Measurements from ENCODE around the gene DHX58.

Gene DHX58

DNA sequence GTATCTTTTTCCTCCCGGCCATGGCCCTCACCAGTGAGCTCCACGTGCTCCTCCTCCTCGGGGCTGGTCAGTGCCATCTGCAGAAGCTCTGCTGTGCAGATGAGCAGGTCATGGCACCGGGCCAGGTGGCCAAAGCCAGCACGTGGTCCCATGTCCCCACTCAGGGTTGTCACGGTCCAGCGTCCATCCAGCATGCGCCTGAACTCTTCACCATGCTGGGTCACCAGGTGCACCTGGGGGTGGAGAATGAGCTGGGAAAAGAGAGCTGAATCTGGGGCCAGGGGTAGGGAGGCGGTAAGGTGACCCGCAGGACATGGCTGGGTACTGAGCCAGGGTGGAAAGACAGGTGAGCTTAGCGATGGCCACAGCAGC is 1.3 kb downstream of the DHX58 start:
- Histone ChIP-seq H2AFZ (ENCODE audit: low read depth, low read length) (no peak overlapping the region), H3K4me2 (ENCODE audit: low read length) (no peak overlapping the region), H3K4me1 (ENCODE audit: low read length) (peaks cover 41% of the 10 kb centered on the region), H3K36me3 (replicated peaks; ENCODE audit: low read depth, low read length) (peaks cover 8% of the 10 kb centered on the region), H3K79me2 (ENCODE audit: low read length) (no peaks in the 10 kb centered on the region), H3K27me3 (ENCODE audit: low read depth, low read length) (no peaks in the 10 kb centered on the region), H4K20me1 (ENCODE audit: insufficient read depth, low read length) (no peaks in the 10 kb centered on the region), H3K9ac (ENCODE audit: low read length) (no peak overlapping the region), H3K9me3 (ENCODE audit: insufficient read depth, low read length) (no peaks in the 10 kb centered on the region), H3K4me3 (ENCODE audit: low read length) (no peak overlapping the region), H3K27ac (ENCODE audit: low read length) (no peak overlapping the region)
- no peak for TF ChIP-seq EZH2phosphoT487 (IDR thresholded peaks at IDR 0.05; ENCODE audit: low read depth)

DNA sequence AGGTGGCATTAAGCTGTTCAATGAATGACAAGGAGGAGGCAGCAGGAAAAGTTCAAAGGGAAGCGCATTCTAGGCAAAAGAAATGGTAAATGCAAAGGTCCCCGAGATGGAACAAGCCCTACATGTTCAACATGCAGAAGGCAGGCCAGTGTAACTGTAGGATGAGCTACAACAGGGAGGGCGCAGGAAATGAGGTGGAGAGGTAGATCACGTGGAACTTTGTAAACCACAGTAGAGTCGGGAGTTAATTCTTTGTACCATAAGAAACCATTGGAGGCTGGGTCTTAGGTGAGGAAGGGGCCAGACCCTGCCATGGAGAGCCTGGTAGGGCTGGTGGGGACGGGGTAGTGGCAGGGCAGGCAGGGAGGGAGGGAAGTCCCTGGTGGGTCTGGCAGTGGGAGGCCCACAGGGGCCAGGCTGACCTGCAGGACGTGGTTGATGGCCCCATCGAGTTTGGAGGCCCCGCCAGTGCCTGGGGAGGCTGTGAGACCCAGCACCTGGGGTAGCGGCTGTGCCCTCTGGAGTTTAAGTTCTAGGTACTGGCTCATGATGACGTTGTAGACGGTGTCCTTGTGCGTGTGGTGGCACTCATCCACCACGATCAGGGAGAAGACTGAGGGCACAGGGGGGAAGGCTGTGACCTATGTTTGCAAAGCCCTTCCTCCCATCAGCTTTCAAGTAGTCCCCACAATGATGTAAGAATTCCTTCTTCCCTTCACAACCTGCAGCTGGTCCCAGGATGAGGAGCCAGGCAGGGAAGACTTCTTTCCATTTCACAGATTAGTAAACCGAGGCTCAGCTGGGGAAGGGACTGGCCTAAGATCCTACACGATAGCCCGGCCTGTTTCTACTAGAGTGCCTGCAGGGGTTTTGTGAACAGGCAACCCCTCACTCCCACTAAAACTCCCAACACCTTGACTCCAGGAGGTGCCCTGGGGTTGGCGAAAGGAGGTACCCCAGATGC is 1.9 kb downstream of the DHX58 start:
- H2AFZ ChIP-seq (ENCODE audit: low read depth, low read length): no peak overlapping the region
- H3K36me3 ChIP-seq (replicated peaks; ENCODE audit: low read depth, low read length): peaks cover 7% of the 10 kb centered on the region
- no peak overlapping the region for H3K9ac ChIP-seq (ENCODE audit: low read length)

DNA sequence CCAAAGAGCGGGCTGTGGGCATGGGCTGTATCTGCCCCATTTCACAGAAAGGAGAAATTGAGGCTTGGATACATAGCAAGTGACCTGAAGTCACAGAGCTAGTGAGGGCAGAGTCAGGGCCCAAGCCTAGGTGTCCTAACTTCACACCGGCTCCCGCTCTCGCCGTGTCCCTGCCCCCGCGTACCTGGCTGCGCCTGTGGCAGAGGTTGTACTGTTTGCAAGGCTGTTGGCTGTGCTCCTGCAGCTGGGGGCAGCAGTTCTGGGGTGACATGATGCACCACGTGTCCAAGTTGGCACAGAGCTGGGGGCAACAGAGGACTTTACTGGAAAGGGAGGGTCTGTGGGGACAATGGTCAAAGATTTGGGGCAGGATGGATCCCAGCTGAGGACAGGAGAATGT is 3.4 kb downstream of the DHX58 start:
- no peak overlapping the region for H2AFZ ChIP-seq (ENCODE audit: low read depth, low read length)
- TF ChIP-seq EZH2phosphoT487 (IDR thresholded peaks at IDR 0.05; ENCODE audit: low read depth): no peak
- TF ChIP-seq, protein P1, sequence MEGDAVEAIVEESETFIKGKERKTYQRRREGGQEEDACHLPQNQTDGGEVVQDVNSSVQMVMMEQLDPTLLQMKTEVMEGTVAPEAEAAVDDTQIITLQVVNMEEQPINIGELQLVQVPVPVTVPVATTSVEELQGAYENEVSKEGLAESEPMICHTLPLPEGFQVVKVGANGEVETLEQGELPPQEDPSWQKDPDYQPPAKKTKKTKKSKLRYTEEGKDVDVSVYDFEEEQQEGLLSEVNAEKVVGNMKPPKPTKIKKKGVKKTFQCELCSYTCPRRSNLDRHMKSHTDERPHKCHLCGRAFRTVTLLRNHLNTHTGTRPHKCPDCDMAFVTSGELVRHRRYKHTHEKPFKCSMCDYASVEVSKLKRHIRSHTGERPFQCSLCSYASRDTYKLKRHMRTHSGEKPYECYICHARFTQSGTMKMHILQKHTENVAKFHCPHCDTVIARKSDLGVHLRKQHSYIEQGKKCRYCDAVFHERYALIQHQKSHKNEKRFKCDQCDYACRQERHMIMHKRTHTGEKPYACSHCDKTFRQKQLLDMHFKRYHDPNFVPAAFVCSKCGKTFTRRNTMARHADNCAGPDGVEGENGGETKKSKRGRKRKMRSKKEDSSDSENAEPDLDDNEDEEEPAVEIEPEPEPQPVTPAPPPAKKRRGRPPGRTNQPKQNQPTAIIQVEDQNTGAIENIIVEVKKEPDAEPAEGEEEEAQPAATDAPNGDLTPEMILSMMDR (IDR thresholded peaks at IDR 0.05; ENCODE audit: low read depth, low read length): no peak
- H3K27me3 ChIP-seq (ENCODE audit: low read depth, low read length): no peaks in the 10 kb centered on the region
- peaks cover 24% of the 10 kb centered on the region for H3K4me1 ChIP-seq (ENCODE audit: low read length)
- H3K4me2 ChIP-seq (ENCODE audit: low read length): no peak overlapping the region
- no peak overlapping the region for H3K27ac ChIP-seq (ENCODE audit: low read length)
- no peaks in the 10 kb centered on the region for H4K20me1 ChIP-seq (ENCODE audit: insufficient read depth, low read length)
- H3K36me3 ChIP-seq (replicated peaks; ENCODE audit: low read depth, low read length): peaks cover 3% of the 10 kb centered on the region
- no peaks in the 10 kb centered on the region for H3K79me2 ChIP-seq (ENCODE audit: low read length)
- H3K9me3 ChIP-seq (ENCODE audit: insufficient read depth, low read length): no peaks in the 10 kb centered on the region
- H3K9ac ChIP-seq (ENCODE audit: low read length): no peak overlapping the region
- H3K4me3 ChIP-seq (ENCODE audit: low read length): no peak overlapping the region

More for the DNA sequence above, 1.9 kb downstream of the DHX58 start:
- Histone ChIP-seq H3K79me2 (ENCODE audit: low read length) (no peaks in the 10 kb centered on the region), H3K4me1 (ENCODE audit: low read length) (peaks cover 35% of the 10 kb centered on the region), H3K27ac (ENCODE audit: low read length) (no peak overlapping the region), H3K9me3 (ENCODE audit: insufficient read depth, low read length) (no peaks in the 10 kb centered on the region), H3K4me2 (ENCODE audit: low read length) (no peak overlapping the region), H3K4me3 (ENCODE audit: low read length) (no peak overlapping the region), H4K20me1 (ENCODE audit: insufficient read depth, low read length) (no peaks in the 10 kb centered on the region), H3K27me3 (ENCODE audit: low read depth, low read length) (no peaks in the 10 kb centered on the region)
- no peak for TF ChIP-seq EZH2phosphoT487 (IDR thresholded peaks at IDR 0.05; ENCODE audit: low read depth)
- TF ChIP-seq, protein P1 (IDR thresholded peaks at IDR 0.05; ENCODE audit: low read depth, low read length): no peak

DNA sequence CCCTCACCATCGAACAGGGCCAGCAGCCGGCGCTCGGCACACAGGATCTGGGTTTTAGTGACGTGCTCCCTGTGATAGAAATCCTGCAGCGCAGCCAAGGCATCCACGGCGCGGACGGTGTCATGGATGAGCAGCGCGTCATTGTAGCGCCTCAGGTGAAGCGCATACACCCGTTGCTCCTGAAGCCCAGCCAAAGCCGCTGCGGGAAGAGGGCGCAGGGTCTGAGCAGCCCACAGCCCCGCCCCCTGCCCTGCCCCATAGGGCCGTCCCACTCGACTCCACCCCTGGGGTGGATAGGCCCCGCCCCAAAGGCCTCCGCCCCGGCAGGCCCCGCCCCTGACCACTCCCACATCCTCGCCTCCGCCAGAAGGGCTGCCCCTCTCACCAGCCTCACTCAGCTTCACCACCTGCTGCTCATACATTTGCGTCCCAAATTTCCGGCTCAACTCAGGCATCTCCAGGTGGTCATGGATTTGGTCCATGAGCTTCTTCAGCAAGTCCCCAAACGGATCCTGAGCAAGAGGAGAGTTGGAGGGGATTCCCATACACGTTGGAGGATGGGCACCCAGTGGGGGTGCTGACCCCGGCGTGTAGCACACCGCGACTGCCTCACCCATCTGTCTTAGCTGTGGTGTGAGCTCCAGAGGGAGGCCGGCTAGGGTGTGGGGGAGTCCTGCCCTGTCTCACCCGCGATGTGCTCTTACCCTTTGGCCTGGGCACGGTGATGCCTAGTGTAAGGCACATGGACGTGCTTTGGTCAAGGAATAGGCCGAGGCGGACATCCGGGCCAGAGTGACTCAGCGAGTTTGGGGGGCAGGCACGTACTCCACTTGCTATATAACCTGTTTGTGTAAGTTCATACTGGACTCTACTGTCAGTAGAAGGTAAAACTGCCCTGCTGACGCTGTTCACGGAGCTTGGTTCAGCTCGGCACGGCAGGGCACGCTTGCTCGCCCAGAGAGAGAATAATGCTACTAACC is 4.6 kb downstream of the DHX58 start:
- no peaks in the 10 kb centered on the region for H3K9me3 ChIP-seq (ENCODE audit: insufficient read depth, low read length)
- peaks cover 16% of the 10 kb centered on the region for H3K4me1 ChIP-seq (ENCODE audit: low read length)
- H4K20me1 ChIP-seq (ENCODE audit: insufficient read depth, low read length): no peaks in the 10 kb centered on the region
- no peaks in the 10 kb centered on the region for H3K36me3 ChIP-seq (replicated peaks; ENCODE audit: low read depth, low read length)
- H3K4me2 ChIP-seq (ENCODE audit: low read length): peak overlapping the region; percentile 45
- peak overlapping the region; percentile 45 for H3K4me3 ChIP-seq (ENCODE audit: low read length)
- H3K27ac ChIP-seq (ENCODE audit: low read length): no peak overlapping the region
- no peaks in the 10 kb centered on the region for H3K79me2 ChIP-seq (ENCODE audit: low read length)
- no peaks in the 10 kb centered on the region for H3K27me3 ChIP-seq (ENCODE audit: low read depth, low read length)
- H2AFZ ChIP-seq (ENCODE audit: low read depth, low read length): no peak overlapping the region
- no peak overlapping the region for H3K9ac ChIP-seq (ENCODE audit: low read length)
- TF ChIP-seq, protein P1 (IDR thresholded peaks at IDR 0.05; ENCODE audit: low read depth, low read length): no peak
- TF ChIP-seq EZH2phosphoT487 (IDR thresholded peaks at IDR 0.05; ENCODE audit: low read depth): no peak
